Activated CD4-positive, CD25-positive, alpha-beta regulatory T cell treated with anti-CD3 and anti-CD28 coated beads, Interleukin-2, amount 50 U/mL, for 16 hours (primary cell): ENCODE measurements around the gene PMAIP1.
"Not testable (repeated sequence)": the region's sequence is repeated elsewhere in the genome, so short reads cannot be mapped to it uniquely, and the experiment has no call there.

Experiments
- DNase-seq: peaks from one replicate; pipeline ENCODE4 v3.0.0-alpha.2; 2020; ENCODE audit warnings: low read depth, low spot score

PMAIP1 gene

GRCh38 chr18:59884351-59884750, 15.4 kb upstream of the PMAIP1 start:
- no peak for DNase-seq

- DNase-seq, result no peak
These were observed 14.1 kb upstream of the PMAIP1 start for GRCh38 chr18:59885579-59886163.

GRCh38 chr18:59886399-59886798, 13.4 kb upstream of the PMAIP1 start:
- not testable (repeated sequence) for DNase-seq

GRCh38 chr18:59892123-59892522, 7.7 kb upstream of the PMAIP1 start:
- DNase-seq, result no peak

GRCh38 chr18:59893971-59894370, 5.8 kb upstream of the PMAIP1 start:
- no peak for DNase-seq

GRCh38 chr18:59897321-59897954, 2.4 kb upstream of the PMAIP1 start:
- no peak for DNase-seq

- DNase-seq, result no peak
These were observed 1.7 kb upstream of the PMAIP1 start for GRCh38 chr18:59898093-59898492.

GRCh38 chr18:59898609-59899297, 1.0 kb upstream of the PMAIP1 start:
- DNase-seq, result no peak

GRCh38 chr18:59900222-59901128, 679 bp downstream of the PMAIP1 start:
- peak; percentile 46 for DNase-seq

- DNase-seq, result no peak
These were observed 2.6 kb downstream of the PMAIP1 start for GRCh38 chr18:59902131-59902992.

GRCh38 chr18:59902993-59903610, 3.3 kb downstream of the PMAIP1 start:
- DNase-seq, result no peak

- DNase-seq, result no peak
These were observed 4.3 kb downstream of the PMAIP1 start for GRCh38 chr18:59904011-59904601.

- DNase-seq, result no peak
These were observed 5.9 kb downstream of the PMAIP1 start for GRCh38 chr18:59905686-59906091.

- no peak for DNase-seq
These were observed 6.4 kb downstream of the PMAIP1 start for GRCh38 chr18:59906203-59906602.

- DNase-seq, result no peak
These were observed 7.4 kb downstream of the PMAIP1 start for GRCh38 chr18:59907172-59907571.

- no peak for DNase-seq
These were observed 7.9 kb downstream of the PMAIP1 start for GRCh38 chr18:59907660-59908059.

GRCh38 chr18:59908799-59909198, 9.0 kb downstream of the PMAIP1 start:
- DNase-seq, result no peak

- no peak for DNase-seq
These were observed 9.7 kb downstream of the PMAIP1 start for GRCh38 chr18:59909289-59910036.

GRCh38 chr18:59910967-59911366, 11.2 kb downstream of the PMAIP1 start:
- DNase-seq, result no peak
